ENCODE results near the gene PRR30.
A peak's percentile ranks its signal among the peaks of the same experiment; 100 is the strongest.
"Not testable (repeated sequence)": the region's sequence is repeated elsewhere in the genome, so short reads cannot be mapped to it uniquely, and the experiment has no call there.

The PRR30 gene

GRCh38 chr2:27117995-27118524 lies 21.1 kb downstream of the PRR30 start:
- TF ChIP-seq CTCF (IDR thresholded peaks at IDR 0.05), result no peak
- DNase-seq, result no peak

GRCh38 chr2:27115519-27115918 lies 23.7 kb downstream of the PRR30 start:
- H3K4me1 ChIP-seq, result peaks cover 0 to 14% (median 11%) of the 10 kb centered on the region in 4 donors
- H3K27me3 ChIP-seq, result peaks cover 0 to 34% of the 10 kb centered on the region in 2 donors
- intact Hi-C loops (cut with DNase I; ENCODE audit: low total_unique reads), result no loop called here
- no peak overlapping the region for H3K4me3 ChIP-seq
- no peak overlapping the region for H3K27ac ChIP-seq
- H3K9me3 ChIP-seq, result no peaks in the 10 kb centered on the region
- no peak for TF ChIP-seq CTCF (IDR thresholded peaks at IDR 0.05)
- H3K36me3 ChIP-seq, result no peaks in the 10 kb centered on the region
- no peak for DNase-seq

More at GRCh38 chr2:27117995-27118524, 21.1 kb downstream of the PRR30 start:
- H3K4me3 ChIP-seq, result peak overlapping the region; percentile 33 to 52
- H3K4me1 ChIP-seq, result peaks cover 0 to 15% (median 11%) of the 10 kb centered on the region in 4 donors
- no peaks in the 10 kb centered on the region for H3K9me3 ChIP-seq
- intact Hi-C loops (cut with DNase I; ENCODE audit: low total_unique reads), result no loop called here
- H3K27ac ChIP-seq, result no peak overlapping the region
- H3K27me3 ChIP-seq, result peaks cover 0 to 34% of the 10 kb centered on the region in 2 donors
- H3K36me3 ChIP-seq, result no peaks in the 10 kb centered on the region

- H3K9me3 ChIP-seq; H3K4me3 ChIP-seq; H3K4me1 ChIP-seq; H3K27me3 ChIP-seq; DNase-seq; H3K27ac ChIP-seq; intact Hi-C loops (cut with DNase I; ENCODE audit: low total_unique reads); H3K36me3 ChIP-seq: not testable (repeated sequence)
Measured at GRCh38 chr2:27111392-27112078, 27.7 kb downstream of the PRR30 start.

- H3K27ac ChIP-seq; H3K9me3 ChIP-seq; H3K4me1 ChIP-seq; intact Hi-C loops (cut with DNase I; ENCODE audit: low total_unique reads); H3K4me3 ChIP-seq; DNase-seq; H3K36me3 ChIP-seq: not testable (repeated sequence)
- H3K27me3 ChIP-seq, result peaks cover 0 to 10% of the 10 kb centered on the region in 2 donors
Measured at GRCh38 chr2:27110603-27111352, 28.4 kb downstream of the PRR30 start.

- no peak overlapping the region for H3K27ac ChIP-seq
- TF ChIP-seq CTCF (IDR thresholded peaks at IDR 0.05), result no peak
- H3K4me3 ChIP-seq, result no peak overlapping the region
- intact Hi-C loops (cut with DNase I; ENCODE audit: low total_unique reads), result no loop called here
- no peaks in the 10 kb centered on the region for H3K9me3 ChIP-seq
- H3K4me1 ChIP-seq, result no peaks in the 10 kb centered on the region
- peaks cover 0 to 22% of the 10 kb centered on the region in 2 donors for H3K27me3 ChIP-seq
- no peaks in the 10 kb centered on the region for H3K36me3 ChIP-seq
- DNase-seq, result no peak
Measured at GRCh38 chr2:27109083-27109482, 30.1 kb downstream of the PRR30 start.

- no peak for DNase-seq
- Histone ChIP-seq H3K4me1 (no peaks in the 10 kb centered on the region), H3K27me3 (peaks cover 0 to 24% of the 10 kb centered on the region in 2 donors), H3K4me3 (no peak overlapping the region), H3K27ac (no peak overlapping the region), H3K36me3 (no peaks in the 10 kb centered on the region), H3K9me3 (no peaks in the 10 kb centered on the region)
- intact Hi-C loops (cut with DNase I; ENCODE audit: low total_unique reads), result no loop called here
- TF ChIP-seq CTCF (IDR thresholded peaks at IDR 0.05), result no peak
Measured at GRCh38 chr2:27108221-27108620, 31.0 kb downstream of the PRR30 start.

Measured in tibial artery (tissue), 4 donors.